HEK293 (cell line): ENCODE measurements around the gene PTGR1.

Experiments
- CTCF ChIA-PET: fragments of 350-600 bp; formaldehyde crosslinking; extraction: SDS; loops from one replicate; lab custom pipeline; 2021; ENCODE audit warnings: antibody characterized with exemption; lab: Yijun Ruan, JAX
- POLR2A ChIA-PET: fragments of 300-600 bp; formaldehyde crosslinking; extraction: SDS; loops from one replicate; lab custom pipeline; 2020; ENCODE audit warnings: antibody characterized with exemption, inconsistent platforms; lab: Yijun Ruan, JAX
- H3K27ac ChIP-seq: fragments of 200-500 bp; sonication (Bioruptor generic); 2 replicates; pipeline ENCODE4 v1.5.1; 2014; ENCODE audit warnings: low read depth, low read length, control low read depth, inconsistent platforms; ENCODE audit errors: extremely low read depth
- H3K36me3 ChIP-seq, 2 experiments: fragments of 200-500 bp in 1 of 2; sonication (Bioruptor generic) in 1 of 2; 1 replicate in 1 of 2; 2 replicates in 1 of 2; pipeline ENCODE4 v1.5.1; 2014 to 2017; ENCODE audit warnings: inconsistent platforms in 2 of 2, low read length in 2 of 2; ENCODE audit not compliant: control insufficient read depth in 2 of 2, insufficient read depth in 1 of 2
- H3K4me1 ChIP-seq: fragments of 200-500 bp; sonication (Bioruptor generic); 2 replicates; pipeline ENCODE4 v1.5.1; 2014; ENCODE audit warnings: mild to moderate bottlenecking, low read length, inconsistent platforms; ENCODE audit not compliant: control insufficient read depth, insufficient read depth
- H3K4me3 ChIP-seq: 2 replicates; pipeline ENCODE4 v1.5.1; 2011; ENCODE audit warnings: low read depth, mild to moderate bottlenecking, control low read depth, low read length, moderate library complexity
- H3K9me3 ChIP-seq: fragments of 200-500 bp; sonication (Bioruptor generic); 2 replicates; pipeline ENCODE4 v1.5.1; 2014; ENCODE audit warnings: low read depth, low read length, inconsistent platforms; ENCODE audit not compliant: control insufficient read depth, insufficient read depth
- HIC1 ChIP-seq: fragments of 450-650 bp; formaldehyde crosslinking; IDR thresholded peaks from 2 replicates; pipeline ENCODE4 v1.5.1; 2016; ENCODE audit warnings: missing biosample characterization, missing genetic modification characterization
- MZF1 ChIP-seq: fragments of 450-650 bp; formaldehyde crosslinking; IDR thresholded peaks from 2 replicates; pipeline ENCODE4 v1.5.1; 2017; ENCODE audit warnings: missing biosample characterization, missing genetic modification characterization, borderline replicate concordance
- OVOL3 ChIP-seq: fragments of 450-650 bp; formaldehyde crosslinking; IDR thresholded peaks from 2 replicates; pipeline ENCODE4 v1.5.1; 2016; ENCODE audit warnings: missing biosample characterization, missing genetic modification characterization
- PRDM1 ChIP-seq: fragments of 450-650 bp; formaldehyde crosslinking; IDR thresholded peaks from 2 replicates; pipeline ENCODE4; 2016; ENCODE audit warnings: missing biosample characterization, missing genetic modification characterization
- REST ChIP-seq: fragments of 450-650 bp; formaldehyde crosslinking; IDR thresholded peaks from 2 replicates; pipeline ENCODE4 v1.5.1; 2016; ENCODE audit warnings: missing biosample characterization, missing genetic modification characterization
- ZNF211 ChIP-seq: fragments of 450-650 bp; formaldehyde crosslinking; IDR thresholded peaks from 2 replicates; pipeline ENCODE4 v1.5.1; 2016; ENCODE audit warnings: low read depth, missing biosample characterization, missing genetic modification characterization
- ZNF239 ChIP-seq: fragments of 450-650 bp; formaldehyde crosslinking; IDR thresholded peaks from 2 replicates; pipeline ENCODE4 v1.5.1; 2016; ENCODE audit warnings: missing biosample characterization, missing genetic modification characterization
- ZNF292 ChIP-seq: fragments of 450-650 bp; formaldehyde crosslinking; IDR thresholded peaks from 2 replicates; pipeline ENCODE4 v1.5.1; 2016; ENCODE audit warnings: low read depth, missing biosample characterization, missing genetic modification characterization, borderline replicate concordance

Gene PTGR1

GRCh38 chr9:111644195-111644772 is 44.8 kb upstream of the PTGR1 start:
- ChIA-PET CTCF (interaction anchor here (0.7 kb wide), 1 partner anchor 1500 kb away, joined by 3 read pairs; no protein-coding TSS in a partner anchor), POLR2A (no interaction called here)
- peaks cover 10 to 41% of the 10 kb centered on the region in 2 experiments; a peak in 2 of 3 replicates for H3K36me3 ChIP-seq
- no peak overlapping the region for H3K27ac ChIP-seq
- H3K4me3 ChIP-seq, result no peak overlapping the region
- H3K9me3 ChIP-seq, result no peaks in the 10 kb centered on the region
- no peaks in the 10 kb centered on the region for H3K4me1 ChIP-seq
- TF ChIP-seq ZNF211 (no peak), ZNF239 (no peak), OVOL3 (no peak)

- ChIA-PET POLR2A (no interaction called here), CTCF (no interaction called here)
- no peak for TF ChIP-seq ZNF292
- TF ChIP-seq PRDM1 (tag by site-specific recombination), result peak; percentile 95
- Histone ChIP-seq H3K36me3 (no peaks in the 10 kb centered on the region), H3K4me1 (peaks cover 2% of the 10 kb centered on the region; the same call in 1 of the 2 replicates), H3K9me3 (no peaks in the 10 kb centered on the region), H3K4me3 (no peak overlapping the region), H3K27ac (no peak overlapping the region)
These were observed 38.0 kb upstream of the PTGR1 start for GRCh38 chr9:111637421-111637950.

- no peaks in the 10 kb centered on the region for H3K9me3 ChIP-seq
- H3K36me3 ChIP-seq, result no peaks in the 10 kb centered on the region
- H3K4me3 ChIP-seq, result no peak overlapping the region
- no peak overlapping the region for H3K27ac ChIP-seq
- POLR2A ChIA-PET, result no interaction called here
- CTCF ChIA-PET, result no interaction called here
- peaks cover 2% of the 10 kb centered on the region; the same call in 1 of the 2 replicates for H3K4me1 ChIP-seq
- no peak for TF ChIP-seq REST (tag by site-specific recombination)
- TF ChIP-seq MZF1 (tag by site-specific recombination), result peak; percentile 28; the same call in 1 of the 2 replicates
These were observed 35.4 kb upstream of the PTGR1 start for GRCh38 chr9:111634860-111635259.

GRCh38 chr9:111633389-111633736 is 33.9 kb upstream of the PTGR1 start:
- no peak for TF ChIP-seq HIC1 (tag by site-specific recombination)
- H3K4me1 ChIP-seq, result peaks cover 2% of the 10 kb centered on the region; the same call in 1 of the 2 replicates
- no peak overlapping the region for H3K27ac ChIP-seq
- ChIA-PET POLR2A (no interaction called here), CTCF (no interaction called here)
- no peaks in the 10 kb centered on the region for H3K36me3 ChIP-seq
- H3K4me3 ChIP-seq, result no peak overlapping the region
- no peaks in the 10 kb centered on the region for H3K9me3 ChIP-seq
